Panc1 (cell line): ENCODE results near the gene CSMD2. TPM values are rescaled to one million over a fixed set of nuclear protein-coding genes. Genes with fewer than 3 reads are reported as not detected.

ENCODE experiments used
- ATAC-seq: fragments of 200-7000 bp; cut with Tn5 transposase; 2 replicates; pipeline ENCODE4 v1.9.1; 2020; ENCODE audit warnings: mild to moderate bottlenecking, moderate library complexity
- BruUV-seq: library from RNA; stranded (reverse); fragments of 400-500 nt; replicated peaks from 2 replicates; lab custom pipeline; 2021; lab: Mats Ljungman, UMichigan
- CTCF ChIA-PET: fragments of 300-600 bp; sonication (Branson Sonifier 250); formaldehyde crosslinking; loops from one replicate; lab custom pipeline; 2022; ENCODE audit warnings: antibody characterized with exemption; lab: Charles Lee
- POLR2A ChIA-PET: fragments of 300-600 bp; sonication (Branson Sonifier 250); formaldehyde crosslinking; loops from one replicate; lab custom pipeline; 2022; ENCODE audit warnings: antibody characterized with exemption; lab: Charles Lee
- DNase-seq: peaks from one replicate; pipeline ENCODE4 v3.0.0-alpha.2; 2010; ENCODE audit warnings: low read depth, low spot score
- H3K27ac ChIP-seq: 2 replicates; pipeline ENCODE4 v1.5.1; 2011; ENCODE audit warnings: mild to moderate bottlenecking, low read length, inconsistent platforms
- H3K27me3 ChIP-seq: fragments of 200-500 bp; sonication (Bioruptor generic); 2 replicates; pipeline ENCODE4 v1.6.0; 2014; ENCODE audit warnings: low read length, inconsistent platforms; ENCODE audit not compliant: control insufficient read depth, insufficient read depth
- H3K36me3 ChIP-seq: fragments of 200-500 bp; sonication (Bioruptor generic); 2 replicates; pipeline ENCODE4 v1.5.1; 2014; ENCODE audit warnings: inconsistent platforms, mild to moderate bottlenecking, low read length, moderate library complexity; ENCODE audit not compliant: control insufficient read depth, insufficient read depth
- H3K4me1 ChIP-seq: 2 replicates; pipeline ENCODE4 v1.5.1; 2011; ENCODE audit warnings: inconsistent platforms, mild to moderate bottlenecking, low read length, moderate library complexity; ENCODE audit not compliant: control insufficient read depth, insufficient read depth
- H3K4me3 ChIP-seq, 2 experiments: 2 replicates each; pipeline ENCODE4 v1.5.1; 2011 to 2012; ENCODE audit warnings: low read depth in 2 of 2, low read length in 2 of 2, mild to moderate bottlenecking in 2 of 2, inconsistent platforms in 1 of 2, moderate library complexity in 1 of 2
- H3K9me3 ChIP-seq: fragments of 200-500 bp; sonication (Bioruptor generic); 2 replicates; pipeline ENCODE4 v1.5.1; 2014; ENCODE audit warnings: low read depth, mild to moderate bottlenecking, inconsistent platforms, low read length, moderate library complexity; ENCODE audit not compliant: control insufficient read depth, insufficient read depth
- CTCF ChIP-seq: fragments of 450-650 bp; IDR thresholded peaks from 2 replicates; pipeline ENCODE4 v1.5.1; 2017; ENCODE audit warnings: mild to moderate bottlenecking
- POLR2AphosphoS5 ChIP-seq: IDR thresholded peaks from 2 replicates; pipeline ENCODE4 v1.6.1; 2012; ENCODE audit warnings: mild to moderate bottlenecking, low read depth, low read length, moderate library complexity
- REST ChIP-seq, 2 experiments: IDR thresholded peaks; 2 replicates each; pipeline ENCODE4 v1.6.1; 2011 to 2012; ENCODE audit warnings: low read depth in 2 of 2, control low read depth in 1 of 2, low read length in 1 of 2, mild to moderate bottlenecking in 1 of 2, moderate library complexity in 1 of 2; ENCODE audit not compliant: insufficient read depth in 1 of 2
- SIN3A ChIP-seq: IDR thresholded peaks from 2 replicates; pipeline ENCODE4 v1.6.1; 2012; ENCODE audit warnings: low read depth, mild to moderate bottlenecking, low read length, moderate library complexity, borderline replicate concordance; ENCODE audit not compliant: insufficient read depth
- TCF7L2 ChIP-seq: IDR thresholded peaks from 2 replicates; pipeline ENCODE4 v1.6.1; 2011; ENCODE audit warnings: mild to moderate bottlenecking, low read depth, low read length, inconsistent platforms
- in situ Hi-C: cut with HindIII; loops from 2 replicates; pipeline ENCODE4 v1.10.0; 2016; ENCODE audit warnings: low sequenced_read_pairs, low pct_unique_long_range_greater_than_20kb
- intact Hi-C: fragments of 100-400 bp; cut with micrococcal nuclease; formaldehyde crosslinking; loops from one replicate; pipeline ENCODE4 v1.10.0; 2022; ENCODE audit not compliant: unreplicated experiment
- total RNA-seq: library from RNA; stranded (reverse); gene quantifications from one replicate; pipeline ENCODE4 v1.2.1, GENCODE V29; 2021; ENCODE audit not compliant: unreplicated experiment

The CSMD2 gene
- total RNA-seq, 1 experiment from 2014 or later, result not detected

- H3K4me3 ChIP-seq, result no peak overlapping the region
- POLR2A ChIA-PET, result no interaction called here
- H3K4me1 ChIP-seq, result no peaks in the 10 kb centered on the region
- H3K27me3 ChIP-seq, result no peaks in the 10 kb centered on the region
- H3K9me3 ChIP-seq, result no peaks in the 10 kb centered on the region
- intact Hi-C loops (no loop called here), in situ Hi-C loops (no loop called here)
- no peaks in the 10 kb centered on the region for H3K36me3 ChIP-seq
- CTCF ChIA-PET, result no interaction called here
- no TSS peak for BruUV-seq
- H3K27ac ChIP-seq, result no peak overlapping the region
- DNase-seq, result no peak
- ATAC-seq, result no peak
- TF ChIP-seq TCF7L2 (no peak), SIN3A (no peak), CTCF (no peak), POLR2AphosphoS5 (no peak), REST (IDR thresholded peaks at IDR 0.05; ENCODE audit: insufficient read depth in 1 of 2, low read depth in 2 of 2, low read length in 1 of 2) (no peak)
Observed at GRCh38 chr1:33946836-33947235, 218.2 kb downstream of the CSMD2 start.

GRCh38 chr1:33944846-33945245, 220.2 kb downstream of the CSMD2 start:
- BruUV-seq, result no TSS peak
- intact Hi-C loops, result no loop called here
- H3K4me1 ChIP-seq, result no peaks in the 10 kb centered on the region
- H3K4me3 ChIP-seq, result no peak overlapping the region
- H3K36me3 ChIP-seq, result no peaks in the 10 kb centered on the region
- in situ Hi-C loops, result no loop called here
- H3K27ac ChIP-seq, result no peak overlapping the region
- DNase-seq (no peak), ATAC-seq (no peak)
- TF ChIP-seq SIN3A (no peak), CTCF (no peak), TCF7L2 (no peak), POLR2AphosphoS5 (no peak), REST (IDR thresholded peaks at IDR 0.05; ENCODE audit: insufficient read depth in 1 of 2, low read depth in 2 of 2, low read length in 1 of 2) (no peak)
- H3K9me3 ChIP-seq, result no peaks in the 10 kb centered on the region
- CTCF ChIA-PET, result no interaction called here
- POLR2A ChIA-PET, result no interaction called here
- no peaks in the 10 kb centered on the region for H3K27me3 ChIP-seq
